Measurements from ENCODE around the gene TXNRD2.
"Not testable (repeated sequence)": the region's sequence is repeated elsewhere in the genome, so short reads cannot be mapped to it uniquely, and the experiment has no call there.

The TXNRD2 gene

GRCh38 chr22:19890502-19891316, 50.9 kb downstream of the TXNRD2 start:
- no peak for DNase-seq (ENCODE audit: low read depth in 3 of 3)

GRCh38 chr22:19889951-19890350, 51.7 kb downstream of the TXNRD2 start:
- peak in 1 of 3 experiments; percentile 31 for DNase-seq (ENCODE audit: low read depth in 3 of 3)

GRCh38 chr22:19888131-19888746, 53.4 kb downstream of the TXNRD2 start:
- DNase-seq (ENCODE audit: low read depth in 3 of 3), result no peak

- no peak for DNase-seq (ENCODE audit: low read depth in 3 of 3)
Observed at GRCh38 chr22:19887256-19887985, 54.2 kb downstream of the TXNRD2 start.

GRCh38 chr22:19886605-19887255, 54.9 kb downstream of the TXNRD2 start:
- DNase-seq (ENCODE audit: low read depth in 3 of 3), result peak in 1 of 3 experiments; percentile 20

DNA sequence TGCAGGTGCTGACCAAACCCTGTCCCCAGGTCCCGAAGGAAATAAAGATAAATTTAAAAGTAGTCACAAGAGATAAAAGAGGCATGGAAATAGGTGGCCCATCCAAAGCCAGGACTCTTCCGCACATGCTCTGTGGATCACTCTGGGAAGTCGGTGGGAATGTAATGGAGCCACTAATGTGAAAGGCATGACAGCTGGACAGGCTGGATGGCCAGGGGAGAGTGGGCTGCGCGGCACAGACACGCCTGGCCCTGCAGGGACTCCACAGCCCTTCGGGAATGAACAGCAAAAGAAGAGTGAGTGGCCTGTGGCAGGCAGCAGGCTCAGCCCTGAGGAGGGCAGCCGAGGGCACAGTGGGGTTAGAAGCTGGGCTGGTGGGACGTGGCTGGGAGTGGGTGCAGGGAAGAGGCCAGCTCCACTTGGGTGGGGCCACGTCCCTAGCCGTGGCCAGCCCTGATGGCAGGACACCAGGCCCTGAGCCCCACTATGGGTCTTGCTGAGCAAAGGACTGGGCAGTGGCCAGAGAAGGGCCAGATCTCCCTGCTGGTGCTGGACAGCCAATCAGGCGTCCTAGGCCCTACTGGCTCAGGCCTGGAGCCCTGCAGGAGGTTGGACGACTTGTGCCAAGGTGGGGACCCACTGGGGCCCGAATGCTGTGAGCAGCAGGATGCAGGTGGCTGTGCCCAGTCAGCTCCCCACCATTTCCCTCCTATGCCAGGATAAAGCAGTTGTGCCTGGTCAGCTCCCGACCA, 55.6 kb downstream of the TXNRD2 start:
- DNase-seq (ENCODE audit: low read depth in 3 of 3), result no peak

GRCh38 chr22:19884954-19885751, 56.5 kb downstream of the TXNRD2 start:
- no peak for DNase-seq (ENCODE audit: low read depth in 3 of 3)

GRCh38 chr22:19884161-19884953, 57.3 kb downstream of the TXNRD2 start:
- DNase-seq (ENCODE audit: low read depth in 3 of 3), result no peak

DNA sequence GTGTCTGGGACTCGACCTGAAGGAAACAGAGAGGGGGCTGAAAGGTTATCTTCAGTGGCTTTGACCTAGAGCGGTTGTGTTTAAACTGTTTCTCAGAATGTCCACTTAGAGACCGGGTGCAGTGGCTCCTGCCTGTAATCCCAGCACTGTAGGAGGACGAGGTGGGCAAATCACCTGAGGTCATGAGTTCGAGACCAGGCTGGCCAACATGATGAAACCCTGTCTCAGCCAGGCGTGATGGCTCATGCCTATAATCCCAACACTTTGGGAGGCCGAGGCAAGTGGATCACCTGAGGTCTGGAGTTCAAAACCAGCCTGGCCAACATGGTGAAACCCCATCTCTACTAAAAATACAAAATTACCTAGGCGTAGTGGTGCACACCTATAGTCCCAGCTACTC, 58.2 kb downstream of the TXNRD2 start:
- DNase-seq (ENCODE audit: low read depth in 3 of 3), result not testable (repeated sequence)

DNA sequence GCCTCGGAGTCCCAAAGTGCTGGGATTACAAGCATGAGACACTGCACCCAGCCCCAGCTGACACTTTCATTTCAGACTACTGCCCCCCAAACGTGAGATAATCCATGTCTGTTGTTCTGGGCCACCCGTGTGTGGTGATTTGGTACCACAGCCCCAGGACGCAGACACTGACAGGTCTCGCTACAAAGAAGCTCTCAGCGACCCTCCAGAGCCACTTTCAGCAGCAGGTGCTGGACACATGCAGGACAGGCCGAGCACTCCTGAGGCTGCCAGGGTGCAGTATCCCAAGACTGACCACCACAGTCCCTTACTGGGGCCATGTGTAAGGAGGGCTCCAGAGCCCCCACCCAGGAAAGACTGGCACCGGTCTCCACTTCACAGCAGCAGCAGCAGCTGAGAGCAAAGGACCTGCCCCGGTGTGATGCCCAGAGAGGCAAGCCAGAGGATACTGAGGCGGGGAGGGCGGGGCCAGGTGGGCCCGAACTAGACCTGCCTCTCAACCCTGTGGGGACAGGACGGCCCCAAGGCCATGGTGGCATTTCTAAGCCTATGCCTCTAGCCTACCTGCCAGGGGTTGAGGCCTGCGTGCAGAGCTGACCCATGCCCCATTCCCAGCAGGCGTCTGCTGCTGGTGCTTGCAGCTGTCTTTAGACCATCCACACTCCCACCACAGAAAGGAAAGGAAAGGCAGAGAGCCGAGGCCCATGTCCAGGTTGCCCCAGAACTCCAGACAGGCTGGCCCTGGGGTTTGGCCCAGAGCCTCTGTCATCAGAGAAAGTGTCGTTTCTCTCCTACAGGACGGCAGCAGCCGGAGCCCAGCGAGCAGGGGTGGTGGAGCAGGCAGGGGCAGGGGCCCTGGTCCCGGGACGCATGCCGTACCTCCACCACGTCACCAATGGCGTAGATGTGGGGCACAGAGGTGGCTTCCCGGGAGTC, 58.9 kb downstream of the TXNRD2 start:
- no peak for DNase-seq (ENCODE audit: low read depth in 3 of 3)

DNA sequence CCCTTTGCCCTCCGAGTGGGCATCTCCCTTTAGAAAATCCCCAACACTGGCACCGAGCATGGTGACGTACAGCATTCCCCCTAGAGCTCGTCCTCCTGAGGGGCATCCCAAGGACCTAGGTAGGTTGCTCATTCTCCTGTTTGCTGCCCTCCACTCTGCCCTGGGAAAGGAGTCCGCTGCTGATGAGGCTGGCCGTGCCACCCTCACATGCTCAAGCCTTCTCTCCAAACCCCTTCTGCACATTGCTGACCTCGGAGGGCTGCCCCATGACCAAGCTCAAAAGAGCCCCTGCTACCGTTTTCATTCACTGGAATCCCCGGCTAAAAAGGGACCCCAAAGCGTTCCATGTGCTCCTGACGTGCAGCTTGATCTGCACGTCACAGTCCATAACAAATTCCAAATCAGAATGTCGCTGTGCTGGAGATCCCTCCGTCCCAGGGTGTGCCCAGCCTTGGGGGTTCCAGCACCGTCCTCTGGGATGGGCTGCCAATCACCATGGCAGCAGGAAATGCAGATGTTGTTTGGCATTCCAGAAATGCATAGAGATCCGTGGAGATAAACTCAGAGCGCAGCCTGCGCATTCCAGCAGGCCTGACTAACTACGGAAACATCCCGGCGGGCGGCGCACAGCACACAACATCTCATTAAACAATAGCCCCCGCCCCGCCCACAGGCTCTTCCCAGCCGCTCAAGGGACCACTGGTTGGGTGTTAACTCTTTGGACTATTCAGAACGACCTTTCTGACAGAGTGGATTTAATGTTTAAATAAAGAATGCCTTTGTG, 60.6 kb downstream of the TXNRD2 start:
- no peak for DNase-seq (ENCODE audit: low read depth in 3 of 3)

DNA sequence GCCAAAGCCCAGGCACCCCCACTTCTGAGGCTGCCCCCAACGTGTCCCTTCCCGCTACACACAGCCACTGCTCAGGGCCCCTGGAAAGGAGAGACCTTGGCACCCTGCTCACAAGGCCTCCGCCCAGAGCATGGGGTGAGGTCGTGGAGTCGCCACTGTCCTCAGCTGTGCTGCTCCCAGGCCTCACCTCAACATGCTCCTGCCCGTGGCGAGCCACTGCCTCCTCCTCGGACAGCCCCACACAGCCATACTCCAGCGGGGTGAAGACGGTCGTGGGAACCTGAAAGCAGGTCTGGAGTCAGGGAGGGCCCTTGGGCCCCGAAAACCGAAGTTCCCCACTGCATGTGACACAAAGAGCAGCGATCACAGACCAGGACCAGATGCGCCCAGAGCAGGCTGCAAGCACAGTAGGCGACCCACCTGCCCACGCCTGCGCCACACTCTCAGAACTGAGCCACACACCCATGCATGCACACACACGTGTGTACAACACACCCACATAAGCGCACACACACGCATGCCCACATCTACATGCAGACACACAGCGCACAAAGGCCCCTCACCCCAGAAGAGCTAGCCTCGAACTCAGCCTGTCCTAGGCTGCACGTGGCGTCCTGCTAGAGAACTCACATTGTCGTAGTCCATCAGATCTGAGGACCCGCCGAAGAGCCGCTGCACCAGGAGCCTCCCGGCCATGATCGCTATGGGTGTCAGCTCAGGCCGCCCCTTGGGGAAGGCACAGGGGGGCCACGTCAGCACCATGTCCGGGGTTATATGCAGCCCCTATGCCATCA, 61.4 kb downstream of the TXNRD2 start:
- DNase-seq (ENCODE audit: low read depth in 3 of 3), result no peak

- no peak for DNase-seq (ENCODE audit: low read depth in 3 of 3)
Observed at GRCh38 chr22:19879643-19879991, 62.0 kb downstream of the TXNRD2 start.

GRCh38 chr22:19879246-19879570, 62.4 kb downstream of the TXNRD2 start:
- DNase-seq (ENCODE audit: low read depth in 3 of 3), result no peak

DNA sequence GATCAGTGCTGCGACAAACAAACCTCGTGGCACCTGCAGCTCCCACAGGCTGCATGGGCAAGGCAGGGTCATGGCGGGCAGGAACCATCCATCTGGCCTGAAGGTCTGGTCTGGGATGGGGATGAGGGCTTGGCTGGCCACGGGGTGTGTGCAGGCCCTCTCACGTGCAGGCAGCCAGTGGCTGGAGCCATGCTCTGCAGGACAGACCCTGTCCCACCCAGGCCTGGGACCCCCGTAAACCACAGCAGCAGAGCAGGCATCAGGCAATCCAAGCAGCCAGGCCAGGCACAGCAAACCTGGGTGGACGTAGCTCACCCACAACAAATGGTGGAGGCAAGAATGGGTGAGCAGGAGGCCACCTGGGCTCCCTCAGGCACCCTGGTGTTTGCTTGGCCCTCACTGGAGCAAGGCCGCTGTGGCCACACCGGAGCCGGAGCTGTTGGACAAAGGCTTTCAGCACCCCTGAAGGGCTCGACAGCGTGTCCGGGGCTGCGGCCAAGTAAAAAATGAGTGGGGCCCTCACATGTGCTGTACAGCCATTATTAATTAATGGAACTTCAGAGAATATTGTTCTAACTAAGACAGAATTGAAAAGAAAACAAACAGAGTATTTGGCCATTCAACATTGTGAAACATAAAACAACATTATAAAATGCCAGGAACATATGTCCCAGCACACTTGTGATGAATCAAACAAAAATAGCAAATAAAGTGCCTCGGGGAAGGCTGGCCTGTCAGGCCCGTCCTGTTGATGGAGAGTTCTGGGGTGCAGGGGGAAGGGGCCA, 63.0 kb downstream of the TXNRD2 start:
- no peak for DNase-seq (ENCODE audit: low read depth in 3 of 3)

DNA sequence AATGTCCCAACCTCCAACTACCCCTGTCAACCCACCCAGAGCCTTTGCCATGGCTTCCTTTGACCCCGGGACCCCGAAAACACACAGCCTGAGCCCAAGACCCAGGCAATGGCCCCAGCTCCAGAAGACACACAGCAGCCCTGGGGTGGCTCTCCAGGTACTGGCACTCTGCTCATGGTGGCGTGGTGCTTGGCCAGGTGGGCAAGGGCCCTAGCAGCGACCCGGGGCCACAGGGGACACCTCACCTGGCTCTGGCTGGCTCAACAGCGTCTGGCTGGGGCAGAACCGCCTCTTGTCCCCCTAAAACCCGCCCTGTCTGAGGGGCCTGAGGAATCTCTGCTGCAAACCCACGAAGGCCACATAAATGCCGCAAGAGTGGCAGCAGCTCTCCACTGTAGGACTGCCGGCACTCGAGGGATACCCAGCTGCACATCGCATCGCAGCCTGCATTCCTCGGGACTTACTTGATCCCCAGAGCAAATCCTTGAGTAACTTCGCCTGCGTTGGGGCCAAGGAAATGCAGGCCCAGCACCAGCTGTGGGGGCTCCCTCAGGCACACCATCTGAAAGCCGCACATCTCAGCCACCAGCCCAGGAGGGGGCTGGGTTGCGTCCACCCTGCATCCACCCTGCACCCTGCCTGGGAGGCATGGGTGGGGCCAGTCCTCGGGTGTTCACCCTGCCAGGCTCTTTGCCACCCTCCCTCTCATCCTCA, 63.8 kb downstream of the TXNRD2 start:
- no peak for DNase-seq (ENCODE audit: low read depth in 3 of 3)

Data from stimulated activated CD4-positive, alpha-beta T cell treated with anti-CD3 and anti-CD28 coated beads, TNF-alpha, amount 100 ng/mL, for 4 hours (primary cell).